B cell (primary cell): ENCODE data around the gene TGFB1. TPM values are rescaled to one million over a fixed set of nuclear protein-coding genes. Genes with fewer than 3 reads are reported as not detected.

ENCODE experiments used
- ATAC-seq: fragments of 200-7000 bp; cut with Tn5 transposase; one replicate; pipeline ENCODE4 v1.10.0; 2021; ENCODE audit warnings: low read depth, mild to moderate bottlenecking, moderate number of reproducible peaks, moderate library complexity
- CTCF ChIA-PET: fragments of 350-600 bp; sonication (Branson Sonifier 250); formaldehyde crosslinking; loops from one replicate; lab custom pipeline; 2021; ENCODE audit warnings: antibody characterized with exemption, inconsistent platforms; lab: Charles Lee
- POLR2A ChIA-PET: fragments of 350-600 bp; sonication (Branson Sonifier 250); formaldehyde crosslinking; loops from one replicate; lab custom pipeline; 2021; ENCODE audit warnings: antibody characterized with exemption; lab: Charles Lee
- DNase-seq: peaks from one replicate; pipeline ENCODE4 v3.0.0; 2013
- H2AFZ ChIP-seq: 2 replicates; pipeline ENCODE4 v1.6.1; 2012; ENCODE audit warnings: mild to moderate bottlenecking, low read depth, low read length; ENCODE audit not compliant: insufficient read depth, poor library complexity, severe bottlenecking
- H3K27ac ChIP-seq, 2 donors: 1 replicate in 1 of 2; 2 replicates in 1 of 2; pipeline ENCODE4 v1.5.1; 2012 to 2013; ENCODE audit warnings: low read length in 2 of 2, mild to moderate bottlenecking in 2 of 2, moderate library complexity in 1 of 2
- H3K27me3 ChIP-seq, 4 experiments: fragments of 200-600 bp in 1 of 4; sonication (generic) in 1 of 4; replicated peaks in 1 of 4; 1 replicate in 2 of 4; 2 replicates in 2 of 4; pipeline versions ENCODE4 v1.6.1 to v1.7.0; 2013 to 2016; ENCODE audit warnings: low read length in 3 of 4, mild to moderate bottlenecking in 2 of 4, mixed read lengths in 1 of 4, moderate library complexity in 1 of 4; ENCODE audit not compliant: insufficient read depth in 4 of 4, control insufficient read depth in 3 of 4; ENCODE audit errors: control extremely low read depth in 1 of 4
- H3K36me3 ChIP-seq, 2 experiments: replicated peaks in 1 of 2; 1 replicate in 1 of 2; 2 replicates in 1 of 2; pipeline versions ENCODE4 v1.6.1 to v1.7.1; 2013; ENCODE audit warnings: low read length in 1 of 2; ENCODE audit not compliant: insufficient read depth in 2 of 2, control insufficient read depth in 1 of 2; ENCODE audit errors: control extremely low read depth in 1 of 2, extremely low read depth in 1 of 2
- H3K4me1 ChIP-seq, 2 donors: fragments of 200-600 bp in 1 of 2; sonication (generic) in 1 of 2; 1 replicate in 1 of 2; 2 replicates in 1 of 2; pipeline versions ENCODE4 v1.5.1 to v1.6.1; 2013 to 2017; ENCODE audit warnings: low read length in 2 of 2; ENCODE audit not compliant: control insufficient read depth in 2 of 2, insufficient read depth in 2 of 2
- H3K4me2 ChIP-seq: replicated peaks from 2 replicates; pipeline ENCODE3; 2012; ENCODE audit warnings: mild to moderate bottlenecking, low read depth, low read length; ENCODE audit not compliant: poor library complexity, severe bottlenecking
- H3K4me3 ChIP-seq, 5 experiments: fragments of 200-600 bp in 1 of 5; sonication (generic) in 1 of 5; 1 replicate in 3 of 5; 2 replicates in 2 of 5; pipeline versions ENCODE4 v1.5.1 to v1.7.0; 2011 to 2016; ENCODE audit warnings: low read length in 4 of 5, mild to moderate bottlenecking in 4 of 5, low read depth in 2 of 5, control low read depth in 1 of 5, moderate library complexity in 1 of 5; ENCODE audit not compliant: insufficient read depth in 1 of 5; ENCODE audit errors: control extremely low read depth in 1 of 5, extremely low read depth in 1 of 5
- H3K79me2 ChIP-seq: fragments of 200-600 bp; sonication (generic); one replicate; pipeline ENCODE4 v1.6.0; 2016; ENCODE audit warnings: low read length; ENCODE audit not compliant: control insufficient read depth, insufficient read depth
- H3K9ac ChIP-seq: fragments of 200-600 bp; sonication (generic); 2 replicates; pipeline ENCODE4 v1.6.1; 2017; ENCODE audit warnings: mild to moderate bottlenecking, low read length, moderate library complexity
- H3K9me3 ChIP-seq, 3 donors: one replicate each; pipeline versions ENCODE4 v1.6.1 to v1.7.1; 2013; ENCODE audit warnings: low read length in 2 of 3; ENCODE audit not compliant: control insufficient read depth in 2 of 3, insufficient read depth in 1 of 3; ENCODE audit errors: control extremely low read depth in 1 of 3
- H4K20me1 ChIP-seq: 2 replicates; pipeline ENCODE4 v1.6.0; 2012; ENCODE audit warnings: mild to moderate bottlenecking, low read length; ENCODE audit not compliant: insufficient read depth, control insufficient read depth, poor library complexity, severe bottlenecking
- H3K27ac Mint-ChIP-seq: one replicate; pipeline ENCODE4 v1.8.0; 2021; ENCODE audit warnings: mixed read lengths
- H3K27me3 Mint-ChIP-seq: one replicate; pipeline ENCODE4 v1.8.0; 2021; ENCODE audit warnings: mixed read lengths
- H3K4me1 Mint-ChIP-seq: one replicate; pipeline ENCODE4 v1.8.0; 2021; ENCODE audit warnings: mixed read lengths
- H3K4me3 Mint-ChIP-seq: one replicate; pipeline ENCODE4 v1.8.0; 2021; ENCODE audit warnings: mixed read lengths
- H3K9me3 Mint-ChIP-seq: one replicate; pipeline ENCODE4 v1.8.0; 2022; ENCODE audit warnings: mixed read lengths; ENCODE audit not compliant: insufficient read depth
- EZH2 ChIP-seq: IDR thresholded peaks from 2 replicates; pipeline ENCODE4 v1.6.1; 2012; ENCODE audit warnings: borderline replicate concordance, low read depth, mild to moderate bottlenecking, moderate library complexity, low read length; ENCODE audit not compliant: insufficient read depth, poor library complexity, severe bottlenecking
- WGBS: methylation state at CpG from one replicate; pipeline ENCODE4 v1.1.5; 2013; ENCODE audit warnings: missing lambda C conversion rate; ENCODE audit not compliant: insufficient coverage; 5-methylcytosine and 5-hydroxymethylcytosine counted together
- intact Hi-C: fragments of 100-400 bp; cut with micrococcal nuclease; formaldehyde crosslinking; loops from one replicate; pipeline ENCODE4 v1.10.0; 2022
- polyA plus RNA-seq: library from polyadenylated mRNA; depleted of rRNA; stranded (reverse); fragments of >200 nt; gene quantifications from 2 replicates; pipeline ENCODE4 v1.2.3, GENCODE V29; 2012
- total RNA-seq, 2 donors: library from RNA; stranded (reverse); fragments of 120-200 nt in 1 of 2; gene quantifications; 1 replicate in 1 of 2; 2 replicates in 1 of 2; pipeline versions ENCODE4 v1.2.3 to v1.2.4, GENCODE V29; 2013 to 2022
- TF ChIP-seq, protein P1 (sequence below): fragments of 200-600 bp; IDR thresholded peaks from one replicate; pipeline ENCODE4 v1.8.0; 2022; ENCODE audit warnings: antibody characterized with exemption, mild to moderate bottlenecking

TGFB1 gene
- total and polyA plus RNA-seq, 2 donors (not counting 1 experiment from before 2014, with no cell fraction given) = 109 to 120 TPM

DNA sequence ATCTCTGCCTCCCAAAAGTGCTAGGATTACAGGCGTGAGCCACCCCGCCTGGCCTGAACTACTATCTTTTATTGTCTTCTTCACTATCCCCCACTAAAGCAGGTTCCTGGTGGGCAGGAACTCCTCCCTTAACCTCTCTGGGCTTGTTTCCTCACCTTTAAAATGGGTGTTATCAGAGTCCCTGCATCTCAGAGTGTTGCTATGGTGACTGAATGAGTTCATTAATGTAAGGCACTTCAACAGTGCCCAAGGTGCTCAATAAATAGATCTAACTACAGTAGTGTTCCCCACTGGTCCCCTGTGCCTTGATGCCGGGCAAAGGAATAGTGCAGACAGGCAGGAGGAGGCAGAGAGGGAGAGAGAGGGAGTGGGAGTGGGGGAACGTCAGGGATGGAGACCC lies 23.2 kb downstream of the TGFB1 start:
- H3K27me3 ChIP-seq = no peaks in the 10 kb centered on the region
- no peaks in the 10 kb centered on the region for H3K9me3 Mint-ChIP-seq
- H2AFZ ChIP-seq = no peak overlapping the region
- ChIA-PET POLR2A (no interaction called here), CTCF (no interaction called here)
- ATAC-seq (no peak), DNase-seq (no peak)
- H3K4me3 ChIP-seq = no peak overlapping the region
- peaks cover 41% of the 10 kb centered on the region for H4K20me1 ChIP-seq
- TF ChIP-seq, protein P1, sequence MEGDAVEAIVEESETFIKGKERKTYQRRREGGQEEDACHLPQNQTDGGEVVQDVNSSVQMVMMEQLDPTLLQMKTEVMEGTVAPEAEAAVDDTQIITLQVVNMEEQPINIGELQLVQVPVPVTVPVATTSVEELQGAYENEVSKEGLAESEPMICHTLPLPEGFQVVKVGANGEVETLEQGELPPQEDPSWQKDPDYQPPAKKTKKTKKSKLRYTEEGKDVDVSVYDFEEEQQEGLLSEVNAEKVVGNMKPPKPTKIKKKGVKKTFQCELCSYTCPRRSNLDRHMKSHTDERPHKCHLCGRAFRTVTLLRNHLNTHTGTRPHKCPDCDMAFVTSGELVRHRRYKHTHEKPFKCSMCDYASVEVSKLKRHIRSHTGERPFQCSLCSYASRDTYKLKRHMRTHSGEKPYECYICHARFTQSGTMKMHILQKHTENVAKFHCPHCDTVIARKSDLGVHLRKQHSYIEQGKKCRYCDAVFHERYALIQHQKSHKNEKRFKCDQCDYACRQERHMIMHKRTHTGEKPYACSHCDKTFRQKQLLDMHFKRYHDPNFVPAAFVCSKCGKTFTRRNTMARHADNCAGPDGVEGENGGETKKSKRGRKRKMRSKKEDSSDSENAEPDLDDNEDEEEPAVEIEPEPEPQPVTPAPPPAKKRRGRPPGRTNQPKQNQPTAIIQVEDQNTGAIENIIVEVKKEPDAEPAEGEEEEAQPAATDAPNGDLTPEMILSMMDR = no peak
- TF ChIP-seq EZH2 = no peak
- H3K27ac Mint-ChIP-seq = peak overlapping the region; percentile 81
- intact Hi-C loops = no loop called here
- peak overlapping the region in 1 of 2 donors; percentile 51 for H3K27ac ChIP-seq
- H3K9me3 ChIP-seq = no peaks in the 10 kb centered on the region
- H3K79me2 ChIP-seq = peaks cover 23% of the 10 kb centered on the region
- no peaks in the 10 kb centered on the region for H3K27me3 Mint-ChIP-seq
- H3K4me1 ChIP-seq = peaks cover 56 to 68% of the 10 kb centered on the region in 2 donors
- H3K36me3 ChIP-seq = peaks cover 3 to 44% of the 10 kb centered on the region in 2 experiments
- H3K4me2 ChIP-seq = no peak overlapping the region
- no peak overlapping the region for H3K9ac ChIP-seq
- 100% methylated on average over 3 of the region's 4 CpGs for WGBS
- H3K4me1 Mint-ChIP-seq = peaks cover 63% of the 10 kb centered on the region
- H3K4me3 Mint-ChIP-seq = peak overlapping the region; percentile 46

DNA sequence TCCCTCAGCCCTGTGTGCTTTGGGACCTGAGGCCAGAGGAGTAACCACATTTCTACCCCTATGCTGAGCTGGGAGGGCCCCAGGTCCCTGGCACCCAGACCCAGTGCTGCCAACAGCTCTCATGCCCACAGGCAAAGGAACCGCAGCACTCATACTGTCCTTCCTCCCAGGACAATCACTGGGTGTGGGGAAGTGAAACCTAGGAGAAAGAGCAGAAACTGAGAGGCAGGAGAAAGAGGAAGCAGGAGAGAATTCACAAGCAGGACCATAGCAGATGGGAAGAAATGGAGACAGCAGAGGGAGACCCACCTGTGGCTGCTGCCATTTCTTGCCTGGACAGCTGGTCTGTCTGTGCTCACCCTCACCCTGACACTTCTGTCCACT lies 24.9 kb downstream of the TGFB1 start:
- H3K36me3 ChIP-seq = peaks cover 0 to 44% of the 10 kb centered on the region in 2 experiments
- TF ChIP-seq, protein P1 = no peak
- TF ChIP-seq EZH2 = no peak
- peak overlapping the region in 4 of 5 experiments; percentile 22 to 72 (median 46) for H3K4me3 ChIP-seq
- peak overlapping the region; percentile 88 for H3K4me3 Mint-ChIP-seq
- no peaks in the 10 kb centered on the region for H3K27me3 ChIP-seq
- H3K79me2 ChIP-seq = peaks cover 11% of the 10 kb centered on the region
- H3K4me1 Mint-ChIP-seq = peaks cover 67% of the 10 kb centered on the region
- ATAC-seq = no peak
- ChIA-PET POLR2A (interaction anchor here (0.6 to 5.3 kb wide), 5 partner anchors 13 to 762 kb away, joined by 4 to 69 read pairs (median 9); partner anchors contain the start of gene TGFB1), CTCF (interaction anchor here (0.6 to 9.7 kb wide), 6 partner anchors 11 to 199 kb away, joined by 3 to 130 read pairs (median 4); partner anchors contain the start of gene TGFB1)
- H4K20me1 ChIP-seq = peaks cover 27% of the 10 kb centered on the region
- H3K27ac Mint-ChIP-seq = peak overlapping the region; percentile 98
- H3K9ac ChIP-seq = peak overlapping the region; percentile 58
- peak overlapping the region; percentile 76 to 97 for H3K27ac ChIP-seq
- DNase-seq = peak; percentile 68
- H2AFZ ChIP-seq = no peak overlapping the region
- no CpG with 5 or more reads among the region's 1 CpG for WGBS
- H3K27me3 Mint-ChIP-seq = no peaks in the 10 kb centered on the region
- H3K9me3 Mint-ChIP-seq = no peaks in the 10 kb centered on the region
- peaks cover 59 to 69% of the 10 kb centered on the region in 2 donors for H3K4me1 ChIP-seq
- H3K9me3 ChIP-seq = no peaks in the 10 kb centered on the region
- intact Hi-C loops = loop anchor here (10.0 kb wide), 1 partner anchor 236 kb away; no protein-coding TSS in a partner anchor
- H3K4me2 ChIP-seq = peak overlapping the region; percentile 92
